ENCODE data around the gene IGSF9B.

DNA sequence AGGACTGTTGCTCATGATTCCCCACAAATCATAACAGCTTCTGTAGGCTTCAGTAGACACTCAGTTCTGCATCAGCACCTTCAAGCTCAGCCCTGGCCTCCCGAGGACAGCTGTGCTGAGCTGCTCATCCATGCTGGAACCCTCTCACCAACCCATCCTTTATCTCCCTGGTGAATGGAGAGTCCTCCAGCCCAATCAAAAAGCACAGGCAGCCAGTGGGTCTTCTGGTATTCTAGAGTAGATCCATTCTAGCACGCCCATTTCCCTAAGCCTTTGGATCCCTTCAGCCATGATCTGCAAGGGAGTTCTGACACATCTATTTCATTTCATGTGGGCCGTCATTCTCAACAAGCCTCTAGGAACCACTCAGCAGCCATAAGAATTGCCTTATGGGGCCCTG lies 66.9 kb downstream of the IGSF9B start:
- no peak for TF ChIP-seq CTCF (IDR thresholded peaks at IDR 0.05; ENCODE audit: low read depth, low read length)
- TF ChIP-seq EZH2phosphoT487 (IDR thresholded peaks at IDR 0.05; ENCODE audit: low read depth), result no peak

Measured in OCI-LY3 (cell line).